Spleen (tissue), 11 donors: Measurements from ENCODE around the gene LMOD2. TPM values are rescaled to one million over a fixed set of nuclear protein-coding genes. Genes with fewer than 3 reads are reported as not detected.

Experiments
- DNase-seq: peaks from one replicate; pipeline ENCODE4 v3.0.0-alpha.2; 2020
- H3K27ac ChIP-seq, 8 donors: fragments of 200-600 bp; sonication (generic) in 7 of 8; 1 replicate in 4 of 8; 2 replicates in 4 of 8; pipeline versions ENCODE4 v1.5.0 to v1.8.0; 2016 to 2021; ENCODE audit warnings: inconsistent platforms in 4 of 8, mild to moderate bottlenecking in 4 of 8, moderate library complexity in 1 of 8
- H3K27me3 ChIP-seq, 7 donors: fragments of 200-600 bp; sonication (generic) in 6 of 7; replicated peaks in 1 of 7; 1 replicate in 4 of 7; 2 replicates in 3 of 7; pipeline versions ENCODE4 v1.5.0 to v1.8.0; 2016 to 2021; ENCODE audit warnings: inconsistent platforms in 3 of 7, mild to moderate bottlenecking in 1 of 7
- H3K36me3 ChIP-seq, 6 donors: fragments of 200-600 bp; sonication (generic) in 5 of 6; 1 replicate in 4 of 6; 2 replicates in 2 of 6; pipeline versions ENCODE4 v1.5.0 to v1.8.0; 2016 to 2021; ENCODE audit warnings: inconsistent platforms in 2 of 6
- H3K4me1 ChIP-seq, 6 donors: fragments of 200-600 bp; sonication (generic) in 5 of 6; 1 replicate in 3 of 6; 2 replicates in 3 of 6; pipeline versions ENCODE4 v1.5.0 to v1.8.0; 2016 to 2021; ENCODE audit warnings: inconsistent platforms in 3 of 6
- H3K4me3 ChIP-seq, 8 donors: fragments of 200-600 bp; sonication (generic) in 7 of 8; 1 replicate in 4 of 8; 2 replicates in 4 of 8; pipeline versions ENCODE4 v1.5.0 to v1.8.0; 2016 to 2021; ENCODE audit warnings: inconsistent platforms in 4 of 8, mild to moderate bottlenecking in 4 of 8, moderate library complexity in 2 of 8
- H3K9me3 ChIP-seq, 8 donors: fragments of 200-600 bp; sonication (generic) in 7 of 8; 1 replicate in 4 of 8; 2 replicates in 4 of 8; pipeline versions ENCODE4 v1.5.0 to v1.8.0; 2016 to 2021; ENCODE audit warnings: inconsistent platforms in 4 of 8
- CTCF ChIP-seq, 11 experiments: fragments of 200-600 bp in 7 of 11; fragments of 450-650 bp in 4 of 11; sonication (generic) in 4 of 11; IDR thresholded peaks in 8 of 11; conservative IDR thresholded peaks in 3 of 11; 1 replicate in 7 of 11; 2 replicates in 4 of 11; pipeline versions ENCODE4 v1.4.0 to v1.8.0; 2016 to 2021; ENCODE audit warnings: antibody characterized with exemption in 11 of 11, inconsistent platforms in 4 of 11, mild to moderate bottlenecking in 1 of 11
- POLR2A ChIP-seq, 3 donors: fragments of 450-650 bp; IDR thresholded peaks; one replicate each; pipeline ENCODE4 v1.5.1; 2017; ENCODE audit warnings: antibody characterized with exemption in 3 of 3, mild to moderate bottlenecking in 1 of 3
- POLR2AphosphoS5 ChIP-seq, 3 donors: sonication (generic); formaldehyde crosslinking; IDR thresholded peaks; one replicate each; pipeline ENCODE4 v1.5.1; 2017; ENCODE audit warnings: antibody characterized with exemption in 3 of 3
- WGBS, 5 donors: extraction: QIAGEN DNeasy Blood & Tissue Kit in 3 of 5; methylation state at CpG; one replicate each; pipeline versions ENCODE4 v1.1.5 to v1.1.7; 2013 to 2018; 5-methylcytosine and 5-hydroxymethylcytosine counted together
- intact Hi-C: fragments of 100-400 bp; cut with DNase I; formaldehyde crosslinking; loops from one replicate; pipeline ENCODE4 v1.15.0; 2023; ENCODE audit warnings: low total_unique reads
- polyA plus RNA-seq, 3 donors: library from polyadenylated mRNA; stranded (reverse); fragments of 200-250 nt; gene quantifications; one replicate each; pipeline ENCODE4 v1.2.1, GENCODE V29; 2013
- total RNA-seq, 7 donors: library from RNA; depleted of rRNA in 3 of 7; stranded (reverse); fragments of >200 nt in 3 of 7; fragmentation: NEBNext Ultra II Directional in 4 of 7; extraction: Animal tissue kit (Norgen Biotek cat#: 25700) in 4 of 7; gene quantifications; one replicate each; pipeline versions ENCODE4 v1.1.0 to v1.2.1, GENCODE V29; 2016 to 2021
- donor health status: healthy with polysubstance abuse.
- donor health status: DM: no; HTN: no; CAD: no; lungs with moderate emphysema.
- donor health status: DM: no; HTN: no; CAD: no.
- donor health status: Bipolar disorder and iron deficiency.
- donor health status: healthy.
- donor health status: DM: no; HTN: no; CAD: no.
- donor health status: DM: yes; HTN: yes; CAD: no.

The LMOD2 gene
- total and polyA plus RNA-seq, 10 donors: 0.03 TPM; not detected in 9

DNA sequence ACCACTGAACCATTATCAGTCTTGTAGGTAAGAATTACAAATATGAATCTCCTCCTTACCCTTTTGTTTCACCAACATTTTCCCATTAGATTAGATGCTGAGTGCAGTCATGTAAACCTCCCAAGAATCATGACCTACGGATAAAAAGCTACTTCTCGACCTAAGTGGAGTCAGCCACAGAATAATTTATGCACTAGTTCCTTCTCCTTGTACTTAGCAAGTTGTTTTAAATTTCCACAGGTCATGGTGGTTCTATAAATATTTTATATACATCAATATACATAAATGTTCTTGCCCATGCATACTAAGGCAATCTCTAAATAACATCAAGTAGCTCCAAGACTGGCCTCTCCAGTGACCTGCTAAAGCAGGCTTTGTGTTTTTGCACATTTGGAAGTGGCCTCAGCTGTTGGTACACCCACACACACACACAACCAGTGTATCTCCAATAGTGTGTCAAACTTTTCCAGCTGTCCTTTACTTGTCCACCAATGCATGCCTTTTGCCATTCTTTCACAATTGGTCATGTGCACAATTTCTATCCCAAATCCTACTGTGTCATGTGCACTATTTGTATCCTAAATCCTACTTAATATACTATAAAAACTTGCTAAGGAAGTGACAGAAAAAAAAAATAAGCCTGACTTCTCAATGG, 21.5 kb downstream of the LMOD2 start:
- 80 to 86% (median 82%) methylated on average over 2 of the region's 2 CpGs for WGBS, 5 donors
- Histone ChIP-seq H3K9me3 (no peaks in the 10 kb centered on the region), H3K27me3 (no peaks in the 10 kb centered on the region), H3K36me3 (peaks cover 0 to 17% (median 6%) of the 10 kb centered on the region in 6 donors), H3K4me3 (no peak overlapping the region), H3K27ac (no peak overlapping the region), H3K4me1 (peaks cover 0 to 22% (median 7%) of the 10 kb centered on the region in 6 donors)
- no peak for DNase-seq
- TF ChIP-seq POLR2AphosphoS5 (IDR thresholded peaks at IDR 0.05): no peak
- intact Hi-C loops: no loop called here

GRCh38 chr7:123679614-123680013, 23.9 kb downstream of the LMOD2 start:
- peak overlapping the region in 1 of 8 donors; percentile 2 for H3K27ac ChIP-seq
- H3K4me1 ChIP-seq: peaks cover 0 to 21% (median 8%) of the 10 kb centered on the region in 6 donors
- peaks cover 0 to 38% (median 12%) of the 10 kb centered on the region in 6 donors for H3K36me3 ChIP-seq
- WGBS, 5 donors: 86 to 100% (median 92%) methylated on average over 3 of the region's 3 CpGs
- intact Hi-C loops: loop anchor here (5.0 kb wide), 1 partner anchor 188 kb away; no protein-coding TSS in a partner anchor
- H3K4me3 ChIP-seq: no peak overlapping the region
- no peak for DNase-seq
- no peaks in the 10 kb centered on the region for H3K27me3 ChIP-seq
- H3K9me3 ChIP-seq: no peaks in the 10 kb centered on the region
- TF ChIP-seq POLR2A (IDR thresholded peaks at IDR 0.05): no peak
- no peak for TF ChIP-seq CTCF (IDR thresholded peaks at IDR 0.05 in 8 of 11, conservative IDR thresholded peaks at IDR 0.05 in 3 of 11)
- no peak for TF ChIP-seq POLR2AphosphoS5 (IDR thresholded peaks at IDR 0.05)

DNA sequence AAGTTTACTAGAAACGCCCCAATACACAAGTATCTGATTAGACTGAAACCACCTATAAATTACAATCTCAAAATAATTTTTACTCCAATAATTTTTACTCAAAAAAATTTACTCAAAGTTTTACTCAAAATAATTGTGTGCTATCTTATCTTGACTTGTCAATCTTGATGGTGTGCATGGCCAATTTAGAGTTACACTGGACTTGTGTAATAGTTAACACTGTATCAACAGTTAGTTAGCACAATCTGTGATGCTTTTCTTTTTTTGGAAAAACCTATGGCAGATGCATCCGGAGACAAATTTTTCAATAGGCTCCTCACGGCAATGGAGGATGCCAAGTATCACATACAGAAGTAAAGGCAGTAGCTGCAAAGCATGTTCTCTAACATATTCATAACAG, 24.9 kb downstream of the LMOD2 start:
- no peak overlapping the region for H3K4me3 ChIP-seq
- TF ChIP-seq POLR2AphosphoS5 (IDR thresholded peaks at IDR 0.05): no peak
- no peak for TF ChIP-seq CTCF (IDR thresholded peaks at IDR 0.05 in 8 of 11, conservative IDR thresholded peaks at IDR 0.05 in 3 of 11)
- TF ChIP-seq POLR2A (IDR thresholded peaks at IDR 0.05): no peak
- intact Hi-C loops: loop anchor here (5.0 kb wide), 1 partner anchor 187 kb away; no protein-coding TSS in a partner anchor
- no peak for DNase-seq
- H3K36me3 ChIP-seq: peaks cover 0 to 47% (median 12%) of the 10 kb centered on the region in 6 donors
- WGBS, 5 donors: 83 to 99% (median 87%) methylated on average over 3 of the region's 3 CpGs
- peaks cover 0 to 21% (median 8%) of the 10 kb centered on the region in 6 donors for H3K4me1 ChIP-seq
- no peaks in the 10 kb centered on the region for H3K9me3 ChIP-seq
- H3K27me3 ChIP-seq: no peaks in the 10 kb centered on the region
- no peak overlapping the region for H3K27ac ChIP-seq

DNA sequence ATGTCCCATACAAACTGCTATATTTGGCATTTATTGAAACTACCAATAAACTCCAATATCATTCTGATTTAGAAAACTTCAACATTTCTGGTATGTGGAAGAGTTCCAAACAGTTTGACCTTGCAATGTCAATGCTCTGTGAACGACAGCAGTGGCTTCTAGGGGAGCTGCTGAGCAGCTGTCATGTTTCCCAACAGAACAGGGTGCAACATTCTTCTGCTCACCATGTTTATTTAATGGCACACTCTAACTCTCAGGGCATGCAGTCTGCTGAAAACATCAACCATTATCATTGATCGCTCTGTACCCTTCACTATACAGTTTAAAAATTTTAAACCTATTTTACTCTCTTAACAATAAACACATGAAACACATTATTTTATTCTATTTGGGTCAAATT, 25.9 kb downstream of the LMOD2 start:
- H3K9me3 ChIP-seq: no peaks in the 10 kb centered on the region
- peaks cover 0 to 50% (median 12%) of the 10 kb centered on the region in 6 donors for H3K36me3 ChIP-seq
- DNase-seq: no peak
- H3K27ac ChIP-seq: peak overlapping the region in 1 of 8 donors; percentile 5
- 65 to 96% (median 76%) methylated on average over 2 of the region's 2 CpGs for WGBS, 5 donors
- no peaks in the 10 kb centered on the region for H3K27me3 ChIP-seq
- intact Hi-C loops: loop anchor here (5.0 kb wide), 1 partner anchor 186 kb away; no protein-coding TSS in a partner anchor
- H3K4me1 ChIP-seq: peaks cover 0 to 21% (median 8%) of the 10 kb centered on the region in 6 donors
- no peak overlapping the region for H3K4me3 ChIP-seq
- no peak for TF ChIP-seq CTCF (IDR thresholded peaks at IDR 0.05 in 8 of 11, conservative IDR thresholded peaks at IDR 0.05 in 3 of 11)
- no peak for TF ChIP-seq POLR2AphosphoS5 (IDR thresholded peaks at IDR 0.05)
- TF ChIP-seq POLR2A (IDR thresholded peaks at IDR 0.05): no peak
